ENCODE results near the gene TSPAN3. TPM values are rescaled to one million over a fixed set of nuclear protein-coding genes. Genes with fewer than 3 reads are reported as not detected.

TSPAN3 gene
- total RNA-seq, 1 experiment from 2014 or later = 404 TPM

DNA sequence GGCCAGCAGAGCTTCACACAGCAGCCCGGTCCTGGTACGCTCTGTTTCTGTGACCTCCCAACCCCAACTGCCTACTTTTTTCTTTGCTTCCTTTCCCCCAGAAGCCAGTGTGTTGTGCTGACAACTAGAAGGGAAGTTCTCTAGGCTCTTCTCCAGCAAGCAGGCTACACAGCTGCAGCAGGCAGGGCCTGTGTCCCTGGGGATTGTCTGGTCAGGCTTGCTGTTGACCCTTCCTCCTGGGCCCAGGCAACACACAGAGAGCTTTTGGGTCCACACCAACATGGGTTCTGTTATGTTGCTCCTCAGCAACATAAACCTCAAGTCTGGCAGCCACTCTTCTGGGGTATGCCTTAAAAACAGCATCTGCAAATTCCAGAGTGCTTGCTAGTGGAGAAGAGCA is 36.2 kb upstream of the TSPAN3 start:
- Mint-ChIP-seq H3K27ac (ENCODE audit: unreplicated experiment) (no peak overlapping the region), H3K27me3 (ENCODE audit: unreplicated experiment) (no peaks in the 10 kb centered on the region), H3K9me3 (ENCODE audit: low read depth, unreplicated experiment) (no peaks in the 10 kb centered on the region), H3K36me3 (ENCODE audit: insufficient read depth, unreplicated experiment) (peaks cover 8% of the 10 kb centered on the region), H3K4me3 (ENCODE audit: low read depth, unreplicated experiment) (no peak overlapping the region), H3K4me1 (ENCODE audit: low read depth, unreplicated experiment) (peaks cover 10% of the 10 kb centered on the region)
- intact Hi-C loops (cut with micrococcal nuclease; ENCODE audit: unreplicated experiment) = loop anchor here (10.0 kb wide), 1 partner anchor 528 kb away; the partner anchor contains the start of gene LINGO1
- CTCF ChIA-PET = interaction anchor here (0.6 to 2.5 kb wide), 8 partner anchors 10 to 436 kb away, joined by 3 to 13 read pairs (median 4); no protein-coding TSS in a partner anchor
- DNase-seq = no peak
- TF ChIP-seq, protein P1, sequence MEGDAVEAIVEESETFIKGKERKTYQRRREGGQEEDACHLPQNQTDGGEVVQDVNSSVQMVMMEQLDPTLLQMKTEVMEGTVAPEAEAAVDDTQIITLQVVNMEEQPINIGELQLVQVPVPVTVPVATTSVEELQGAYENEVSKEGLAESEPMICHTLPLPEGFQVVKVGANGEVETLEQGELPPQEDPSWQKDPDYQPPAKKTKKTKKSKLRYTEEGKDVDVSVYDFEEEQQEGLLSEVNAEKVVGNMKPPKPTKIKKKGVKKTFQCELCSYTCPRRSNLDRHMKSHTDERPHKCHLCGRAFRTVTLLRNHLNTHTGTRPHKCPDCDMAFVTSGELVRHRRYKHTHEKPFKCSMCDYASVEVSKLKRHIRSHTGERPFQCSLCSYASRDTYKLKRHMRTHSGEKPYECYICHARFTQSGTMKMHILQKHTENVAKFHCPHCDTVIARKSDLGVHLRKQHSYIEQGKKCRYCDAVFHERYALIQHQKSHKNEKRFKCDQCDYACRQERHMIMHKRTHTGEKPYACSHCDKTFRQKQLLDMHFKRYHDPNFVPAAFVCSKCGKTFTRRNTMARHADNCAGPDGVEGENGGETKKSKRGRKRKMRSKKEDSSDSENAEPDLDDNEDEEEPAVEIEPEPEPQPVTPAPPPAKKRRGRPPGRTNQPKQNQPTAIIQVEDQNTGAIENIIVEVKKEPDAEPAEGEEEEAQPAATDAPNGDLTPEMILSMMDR (IDR thresholded peaks at IDR 0.05; ENCODE audit: unreplicated experiment) = no peak
- BruUV-seq (replicated peaks) = no TSS peak

DNA sequence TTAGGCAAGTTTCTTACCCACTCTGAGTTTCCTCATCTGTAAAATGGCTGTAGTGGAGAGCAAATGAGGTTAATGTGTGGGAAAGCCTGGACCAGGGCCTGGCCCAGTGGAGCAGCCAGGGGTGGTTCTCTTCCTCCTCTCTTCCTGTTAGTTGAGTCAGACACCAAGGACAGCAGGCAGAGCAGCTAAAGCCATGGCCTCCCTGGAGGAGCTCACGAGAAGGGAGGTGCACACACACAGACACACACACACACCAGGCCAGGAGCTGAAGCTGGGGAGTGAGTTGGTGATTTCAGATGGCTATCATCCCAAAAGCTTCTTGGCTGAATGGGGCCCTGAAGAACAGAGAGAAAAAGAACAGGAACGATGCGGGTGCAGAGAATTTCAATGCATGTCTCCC is 33.2 kb upstream of the TSPAN3 start:
- H3K4me1 Mint-ChIP-seq (ENCODE audit: low read depth, unreplicated experiment) = peaks cover 10% of the 10 kb centered on the region
- no peaks in the 10 kb centered on the region for H3K27me3 Mint-ChIP-seq (ENCODE audit: unreplicated experiment)
- CTCF ChIA-PET = interaction anchor here (2.0 kb wide), 1 partner anchor 40 kb away, joined by 5 read pairs; no protein-coding TSS in a partner anchor
- H3K27ac Mint-ChIP-seq (ENCODE audit: unreplicated experiment) = no peak overlapping the region
- H3K36me3 Mint-ChIP-seq (ENCODE audit: insufficient read depth, unreplicated experiment) = peaks cover 8% of the 10 kb centered on the region
- no peak overlapping the region for H3K4me3 Mint-ChIP-seq (ENCODE audit: low read depth, unreplicated experiment)
- DNase-seq = no peak
- intact Hi-C loops (cut with micrococcal nuclease; ENCODE audit: unreplicated experiment) = loop anchor here (10.0 kb wide), 1 partner anchor 531 kb away; the partner anchor contains the start of gene LINGO1
- no peaks in the 10 kb centered on the region for H3K9me3 Mint-ChIP-seq (ENCODE audit: low read depth, unreplicated experiment)
- TF ChIP-seq, protein P1 (IDR thresholded peaks at IDR 0.05; ENCODE audit: unreplicated experiment) = no peak
- BruUV-seq (replicated peaks) = no TSS peak

DNA sequence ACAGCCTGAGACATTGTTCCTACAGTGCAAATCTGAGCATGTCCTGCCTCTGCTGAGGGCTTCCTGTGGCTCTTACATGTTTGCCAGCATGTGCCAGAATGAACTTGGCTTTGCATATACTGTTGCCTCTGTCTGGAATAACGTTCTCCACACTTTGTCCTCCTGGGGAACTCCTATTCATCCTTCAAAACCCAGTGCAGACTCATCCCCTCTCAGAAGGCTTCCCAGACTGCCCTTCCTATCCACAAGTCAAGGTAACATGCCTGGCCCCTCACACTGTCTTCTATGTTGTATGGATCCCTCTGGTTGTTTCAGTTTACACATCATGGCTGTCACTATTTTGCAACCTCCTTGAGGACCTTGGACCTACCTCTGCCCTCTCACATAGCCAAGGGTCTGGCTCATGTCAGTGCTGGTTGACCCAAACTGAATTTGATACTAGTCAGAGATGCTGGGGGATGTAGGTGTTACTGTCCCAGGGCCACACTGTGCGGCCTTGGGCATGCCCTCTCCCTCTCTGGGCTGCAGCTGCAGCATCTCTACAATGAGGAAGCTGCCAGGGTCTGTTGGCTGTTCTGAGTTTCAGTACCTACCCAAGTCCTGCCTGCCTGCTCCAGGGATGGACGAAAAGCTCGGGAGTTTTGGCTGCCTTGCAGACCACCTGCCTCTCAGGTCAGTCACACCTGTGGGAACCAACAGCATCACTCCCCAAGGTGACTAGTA is 29.0 kb upstream of the TSPAN3 start:
- CTCF ChIA-PET = no interaction called here
- H3K27me3 Mint-ChIP-seq (ENCODE audit: unreplicated experiment) = no peaks in the 10 kb centered on the region
- no peaks in the 10 kb centered on the region for H3K4me1 Mint-ChIP-seq (ENCODE audit: low read depth, unreplicated experiment)
- no TSS peak for BruUV-seq (replicated peaks)
- DNase-seq = no peak
- no peaks in the 10 kb centered on the region for H3K9me3 Mint-ChIP-seq (ENCODE audit: low read depth, unreplicated experiment)
- intact Hi-C loops (cut with micrococcal nuclease; ENCODE audit: unreplicated experiment) = loop anchor here (10.0 kb wide), 1 partner anchor 535 kb away; the partner anchor contains the start of gene LINGO1
- H3K27ac Mint-ChIP-seq (ENCODE audit: unreplicated experiment) = no peak overlapping the region
- no peaks in the 10 kb centered on the region for H3K36me3 Mint-ChIP-seq (ENCODE audit: insufficient read depth, unreplicated experiment)
- TF ChIP-seq, protein P1 (IDR thresholded peaks at IDR 0.05; ENCODE audit: unreplicated experiment) = no peak
- no peak overlapping the region for H3K4me3 Mint-ChIP-seq (ENCODE audit: low read depth, unreplicated experiment)

DNA sequence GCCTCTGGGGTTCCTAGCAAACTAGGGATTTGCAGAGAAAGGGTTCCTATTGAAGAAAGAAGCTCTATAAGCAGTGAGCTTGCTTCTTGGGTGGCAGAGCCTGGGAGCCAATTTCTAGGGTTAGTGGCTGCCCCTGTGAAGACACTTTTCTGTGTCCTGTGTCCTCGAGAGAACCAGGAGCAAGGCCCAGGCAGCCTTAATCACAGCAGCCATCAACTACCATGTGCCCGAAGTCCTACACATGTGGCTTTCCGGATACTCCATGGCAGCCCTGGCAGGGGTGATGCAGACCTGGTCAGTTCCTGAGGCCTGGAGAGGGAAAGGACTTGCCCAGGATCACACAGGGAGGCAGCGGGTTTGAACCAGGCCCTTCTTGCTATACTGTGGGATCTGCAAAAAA is 27.7 kb upstream of the TSPAN3 start:
- intact Hi-C loops (cut with micrococcal nuclease; ENCODE audit: unreplicated experiment) = no loop called here
- H3K9me3 Mint-ChIP-seq (ENCODE audit: low read depth, unreplicated experiment) = no peaks in the 10 kb centered on the region
- CTCF ChIA-PET = interaction anchor here (0.6 kb wide), 1 partner anchor 32 kb away, joined by 4 read pairs; no protein-coding TSS in a partner anchor
- H3K27ac Mint-ChIP-seq (ENCODE audit: unreplicated experiment) = no peak overlapping the region
- no TSS peak for BruUV-seq (replicated peaks)
- no peaks in the 10 kb centered on the region for H3K36me3 Mint-ChIP-seq (ENCODE audit: insufficient read depth, unreplicated experiment)
- TF ChIP-seq, protein P1 (IDR thresholded peaks at IDR 0.05; ENCODE audit: unreplicated experiment) = no peak
- DNase-seq = no peak
- no peaks in the 10 kb centered on the region for H3K27me3 Mint-ChIP-seq (ENCODE audit: unreplicated experiment)
- no peaks in the 10 kb centered on the region for H3K4me1 Mint-ChIP-seq (ENCODE audit: low read depth, unreplicated experiment)
- H3K4me3 Mint-ChIP-seq (ENCODE audit: low read depth, unreplicated experiment) = no peak overlapping the region

Data from Calu3 (cell line).